Measurements from ENCODE around the gene MGME1. TPM values are rescaled to one million over a fixed set of nuclear protein-coding genes. Genes with fewer than 3 reads are reported as not detected.
A peak's percentile ranks its signal among the peaks of the same experiment; 100 is the strongest.

The MGME1 gene
- total and polyA plus RNA-seq, 2 of the 13 experiments (the other 11 are each of a cell fraction or from before 2014, with no cell fraction given): 36.7 to 66.6 TPM

DNA sequence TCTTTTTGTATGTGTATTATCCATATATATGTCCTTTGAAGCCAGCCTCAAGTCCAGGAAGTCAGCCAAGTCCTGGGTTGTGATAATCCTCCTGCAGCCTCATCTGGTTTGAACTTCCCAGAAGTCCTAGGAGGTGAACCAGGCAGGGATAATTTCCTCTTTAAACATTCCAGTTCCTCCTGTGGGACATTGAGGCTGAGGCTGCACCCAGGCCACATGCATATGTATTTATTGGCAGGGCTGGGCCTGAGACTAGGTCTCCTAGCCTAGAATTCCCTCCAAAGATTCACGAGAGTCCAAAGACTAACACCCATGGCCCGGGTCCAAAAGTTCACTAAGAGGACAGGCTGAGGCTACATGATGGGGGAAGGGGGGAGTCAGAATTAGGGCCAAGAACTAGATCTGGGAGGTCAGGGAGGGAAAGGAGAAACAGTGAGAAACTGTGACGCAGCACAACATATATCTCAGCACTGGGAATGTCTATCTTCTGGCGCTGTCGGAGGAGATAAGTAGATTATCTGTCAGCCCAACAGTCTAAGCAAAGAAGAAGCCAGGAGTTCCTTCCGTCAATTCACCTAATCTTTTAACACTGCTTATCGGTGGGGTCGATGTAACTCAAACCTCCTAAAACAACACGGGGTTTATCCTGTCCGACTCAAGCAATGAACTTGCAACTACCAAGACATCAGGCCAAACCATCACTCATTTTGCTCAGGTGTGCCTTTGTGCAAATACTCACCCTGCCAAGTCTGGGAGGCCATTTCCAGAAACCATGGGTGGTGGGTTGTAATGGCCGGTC is 43.5 kb upstream of the MGME1 start (continued):
- TF ChIP-seq GATAD1 (CRISPR knock-in tag; IDR thresholded peaks at IDR 0.05): no peak
- TF ChIP-seq, protein P1, sequence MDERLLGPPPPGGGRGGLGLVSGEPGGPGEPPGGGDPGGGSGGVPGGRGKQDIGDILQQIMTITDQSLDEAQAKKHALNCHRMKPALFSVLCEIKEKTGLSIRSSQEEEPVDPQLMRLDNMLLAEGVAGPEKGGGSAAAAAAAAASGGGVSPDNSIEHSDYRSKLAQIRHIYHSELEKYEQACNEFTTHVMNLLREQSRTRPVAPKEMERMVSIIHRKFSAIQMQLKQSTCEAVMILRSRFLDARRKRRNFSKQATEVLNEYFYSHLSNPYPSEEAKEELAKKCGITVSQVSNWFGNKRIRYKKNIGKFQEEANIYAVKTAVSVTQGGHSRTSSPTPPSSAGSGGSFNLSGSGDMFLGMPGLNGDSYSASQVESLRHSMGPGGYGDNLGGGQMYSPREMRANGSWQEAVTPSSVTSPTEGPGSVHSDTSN (CRISPR knock-in tag; IDR thresholded peaks at IDR 0.05): no peak
- TF ChIP-seq ZSCAN21 (CRISPR knock-in tag; IDR thresholded peaks at IDR 0.05; ENCODE audit: borderline replicate concordance): no peak
- no peak for TF ChIP-seq ZNF354B (CRISPR knock-in tag; IDR thresholded peaks at IDR 0.05)
- TF ChIP-seq NRL (CRISPR knock-in tag; IDR thresholded peaks at IDR 0.05; ENCODE audit: borderline replicate concordance): no peak
- TF ChIP-seq GZF1 (CRISPR knock-in tag; IDR thresholded peaks at IDR 0.05): no peak
- no peak for TF ChIP-seq ZSCAN12 (CRISPR knock-in tag; IDR thresholded peaks at IDR 0.05)
- no peak for TF ChIP-seq JUNB (CRISPR knock-in tag; IDR thresholded peaks at IDR 0.05; ENCODE audit: borderline replicate concordance)
- TF ChIP-seq NFKBIZ (CRISPR knock-in tag; IDR thresholded peaks at IDR 0.05): no peak
- no peak for TF ChIP-seq SOX6 (IDR thresholded peaks at IDR 0.05)
- 0 out of 2 replicates have a peak, but pooled peaks have one; percentile 0 for TF ChIP-seq SOX6 (CRISPR knock-in tag; IDR thresholded peaks at IDR 0.05)
- no peak for TF ChIP-seq FOXP1 (IDR thresholded peaks at IDR 0.05)
- 0 out of 2 replicates have a peak, but pooled peaks have one; percentile 24 for TF ChIP-seq FOXP1 (CRISPR knock-in tag; IDR thresholded peaks at IDR 0.05)
- TF ChIP-seq, protein P2, sequence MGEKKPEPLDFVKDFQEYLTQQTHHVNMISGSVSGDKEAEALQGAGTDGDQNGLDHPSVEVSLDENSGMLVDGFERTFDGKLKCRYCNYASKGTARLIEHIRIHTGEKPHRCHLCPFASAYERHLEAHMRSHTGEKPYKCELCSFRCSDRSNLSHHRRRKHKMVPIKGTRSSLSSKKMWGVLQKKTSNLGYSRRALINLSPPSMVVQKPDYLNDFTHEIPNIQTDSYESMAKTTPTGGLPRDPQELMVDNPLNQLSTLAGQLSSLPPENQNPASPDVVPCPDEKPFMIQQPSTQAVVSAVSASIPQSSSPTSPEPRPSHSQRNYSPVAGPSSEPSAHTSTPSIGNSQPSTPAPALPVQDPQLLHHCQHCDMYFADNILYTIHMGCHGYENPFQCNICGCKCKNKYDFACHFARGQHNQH (CRISPR knock-in tag; IDR thresholded peaks at IDR 0.05): 0 out of 2 replicates have a peak, but pooled peaks have one; percentile 43
- no peak for TF ChIP-seq DNMT1 (CRISPR knock-in tag; IDR thresholded peaks at IDR 0.05)
- no peak for TF ChIP-seq SSRP1 (CRISPR knock-in tag; IDR thresholded peaks at IDR 0.05)
- TF ChIP-seq SCMH1 (CRISPR knock-in tag; IDR thresholded peaks at IDR 0.05; ENCODE audit: borderline replicate concordance): no peak
- no peak for TF ChIP-seq ZNF629 (CRISPR knock-in tag; conservative IDR thresholded peaks at IDR 0.05)
- no peak for TF ChIP-seq ZNF207 (IDR thresholded peaks at IDR 0.05; ENCODE audit: borderline replicate concordance)
- no peak for TF ChIP-seq RFXAP (CRISPR knock-in tag; IDR thresholded peaks at IDR 0.05; ENCODE audit: borderline replicate concordance)
- TF ChIP-seq HHEX (CRISPR knock-in tag; IDR thresholded peaks at IDR 0.05): no peak
- no peak; the same call in 1 of the 2 replicates for TF ChIP-seq KAT8 (CRISPR knock-in tag; IDR thresholded peaks at IDR 0.05)
- TF ChIP-seq GATAD2A (CRISPR knock-in tag; IDR thresholded peaks at IDR 0.05): 0 out of 2 replicates have a peak, but pooled peaks have one; percentile 32
- no peak for TF ChIP-seq ZNF709 (CRISPR knock-in tag; IDR thresholded peaks at IDR 0.05)
- TF ChIP-seq, protein P3, sequence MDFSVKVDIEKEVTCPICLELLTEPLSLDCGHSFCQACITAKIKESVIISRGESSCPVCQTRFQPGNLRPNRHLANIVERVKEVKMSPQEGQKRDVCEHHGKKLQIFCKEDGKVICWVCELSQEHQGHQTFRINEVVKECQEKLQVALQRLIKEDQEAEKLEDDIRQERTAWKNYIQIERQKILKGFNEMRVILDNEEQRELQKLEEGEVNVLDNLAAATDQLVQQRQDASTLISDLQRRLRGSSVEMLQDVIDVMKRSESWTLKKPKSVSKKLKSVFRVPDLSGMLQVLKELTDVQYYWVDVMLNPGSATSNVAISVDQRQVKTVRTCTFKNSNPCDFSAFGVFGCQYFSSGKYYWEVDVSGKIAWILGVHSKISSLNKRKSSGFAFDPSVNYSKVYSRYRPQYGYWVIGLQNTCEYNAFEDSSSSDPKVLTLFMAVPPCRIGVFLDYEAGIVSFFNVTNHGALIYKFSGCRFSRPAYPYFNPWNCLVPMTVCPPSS (IDR thresholded peaks at IDR 0.05): no peak

All from HepG2 (cell line).